BJ (cell line): ENCODE results near the gene MYADML2. TPM values are rescaled to one million over a fixed set of nuclear protein-coding genes. Genes with fewer than 3 reads are reported as not detected.

ENCODE experiments used
- CTCF ChIA-PET: fragments of 350-600 bp; formaldehyde crosslinking; extraction: SDS; loops from one replicate; lab custom pipeline; 2021; ENCODE audit warnings: antibody characterized with exemption, inconsistent platforms; lab: Yijun Ruan, JAX
- POLR2A ChIA-PET: fragments of 300-600 bp; sonication (Branson Sonifier 250); formaldehyde crosslinking; extraction: SDS; loops from one replicate; lab custom pipeline; 2021; ENCODE audit warnings: antibody characterized with exemption; lab: Charles Lee
- DNase-seq: peaks from one replicate; pipeline ENCODE4 v3.0.0-alpha.2; 2011; ENCODE audit warnings: low read depth
- H3K27me3 ChIP-seq: 2 replicates; pipeline ENCODE4 v1.6.0; 2011; ENCODE audit warnings: low read length; ENCODE audit not compliant: control insufficient read depth, insufficient read depth
- H3K36me3 ChIP-seq: 2 replicates; pipeline ENCODE4 v1.5.1; 2011; ENCODE audit warnings: low read length; ENCODE audit not compliant: control insufficient read depth, insufficient read depth
- H3K4me3 ChIP-seq: 2 replicates; pipeline ENCODE4 v1.5.1; 2011; ENCODE audit warnings: low read depth, mild to moderate bottlenecking, control low read depth, low read length
- polyA minus RNA-seq: library from RNA; depleted of rRNA, polyadenylated mRNA; stranded (reverse); fragments of >200 nt; gene quantifications from 2 replicates; pipeline ENCODE4 v1.2.3, GENCODE V29; 2011; rRNA and poly(A)+ RNA removed
- polyA plus RNA-seq: library from polyadenylated mRNA; depleted of rRNA; stranded (reverse); fragments of >200 nt; gene quantifications from 2 replicates; pipeline ENCODE4 v1.2.3, GENCODE V29; 2011; rRNA removed
- TF ChIP-seq, protein P1 (sequence below): IDR thresholded peaks from 2 replicates; pipeline ENCODE4 v1.5.1; 2011; ENCODE audit warnings: low read depth, mild to moderate bottlenecking, control low read depth, inconsistent platforms, low read length, moderate library complexity; ENCODE audit not compliant: insufficient read depth

MYADML2 gene
- not detected in 2 replicates for polyA plus RNA-seq
- polyA minus RNA-seq = not detected in 2 replicates

- Histone ChIP-seq H3K36me3 (no peaks in the 10 kb centered on the region), H3K27me3 (peaks cover 4% of the 10 kb centered on the region; the same call in 1 of the 2 replicates), H3K4me3 (no peak within 1 kb of the TSS)
- DNase-seq = no peak
- TF ChIP-seq, protein P1, sequence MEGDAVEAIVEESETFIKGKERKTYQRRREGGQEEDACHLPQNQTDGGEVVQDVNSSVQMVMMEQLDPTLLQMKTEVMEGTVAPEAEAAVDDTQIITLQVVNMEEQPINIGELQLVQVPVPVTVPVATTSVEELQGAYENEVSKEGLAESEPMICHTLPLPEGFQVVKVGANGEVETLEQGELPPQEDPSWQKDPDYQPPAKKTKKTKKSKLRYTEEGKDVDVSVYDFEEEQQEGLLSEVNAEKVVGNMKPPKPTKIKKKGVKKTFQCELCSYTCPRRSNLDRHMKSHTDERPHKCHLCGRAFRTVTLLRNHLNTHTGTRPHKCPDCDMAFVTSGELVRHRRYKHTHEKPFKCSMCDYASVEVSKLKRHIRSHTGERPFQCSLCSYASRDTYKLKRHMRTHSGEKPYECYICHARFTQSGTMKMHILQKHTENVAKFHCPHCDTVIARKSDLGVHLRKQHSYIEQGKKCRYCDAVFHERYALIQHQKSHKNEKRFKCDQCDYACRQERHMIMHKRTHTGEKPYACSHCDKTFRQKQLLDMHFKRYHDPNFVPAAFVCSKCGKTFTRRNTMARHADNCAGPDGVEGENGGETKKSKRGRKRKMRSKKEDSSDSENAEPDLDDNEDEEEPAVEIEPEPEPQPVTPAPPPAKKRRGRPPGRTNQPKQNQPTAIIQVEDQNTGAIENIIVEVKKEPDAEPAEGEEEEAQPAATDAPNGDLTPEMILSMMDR = no peak
- ChIA-PET CTCF (interaction anchor here (0.8 to 4.9 kb wide), 3 partner anchors 13 to 76 kb away, joined by 3 to 24 read pairs (median 11); partner anchors contain the start of genes CENPX and LRRC45), POLR2A (no interaction called here)
Measured at GRCh38 chr17:81947189-81947588, at the start of gene MYADML2. TSS of gene MYADML2 (minus strand) at chr17:81947233. CDS start at chr17:81941741, 5,492 bp downstream.

DNA sequence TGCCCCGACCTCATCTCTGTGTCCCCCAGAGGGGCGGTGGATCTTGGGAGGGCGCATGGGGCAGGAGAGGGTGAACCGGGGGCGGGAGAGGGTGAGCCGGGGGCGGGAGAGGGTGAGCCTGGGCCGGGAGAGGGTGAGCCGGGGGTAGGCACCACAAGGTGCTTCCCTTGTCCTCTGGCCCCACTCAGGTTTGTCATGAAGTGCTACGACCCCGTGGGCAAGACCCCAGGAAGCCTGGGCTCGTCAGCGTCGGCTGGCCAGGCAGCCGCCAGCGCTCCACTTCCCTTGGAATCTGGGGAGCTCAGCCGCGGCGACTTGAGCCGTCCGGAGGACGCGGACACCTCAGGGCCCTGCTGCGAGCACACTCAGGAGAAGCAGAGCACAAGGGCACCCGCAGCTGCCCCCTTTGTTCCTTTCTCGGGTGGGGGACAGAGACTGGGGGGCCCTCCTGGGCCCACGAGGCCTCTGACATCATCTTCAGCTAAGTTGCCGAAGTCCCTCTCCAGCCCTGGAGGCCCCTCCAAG is 49.3 kb upstream of the MYADML2 start:
- Histone ChIP-seq H3K36me3 (peaks cover 3% of the 10 kb centered on the region), H3K4me3 (no peak overlapping the region), H3K27me3 (no peaks in the 10 kb centered on the region)
- POLR2A ChIA-PET = no interaction called here
- TF ChIP-seq, protein P1 = no peak
- CTCF ChIA-PET = interaction anchor here (1.1 kb wide), 1 partner anchor 8 kb away, joined by 4 read pairs; no protein-coding TSS in a partner anchor
- no peak for DNase-seq

- ChIA-PET POLR2A (no interaction called here), CTCF (interaction anchor here (0.6 to 1.5 kb wide), 3 partner anchors 9 to 36 kb away, joined by 3 to 6 read pairs (median 4); no protein-coding TSS in a partner anchor)
- peaks cover 3% of the 10 kb centered on the region for H3K36me3 ChIP-seq
- TF ChIP-seq, protein P1 = no peak
- H3K4me3 ChIP-seq = no peak overlapping the region
- H3K27me3 ChIP-seq = no peaks in the 10 kb centered on the region
- DNase-seq = no peak
Measured at GRCh38 chr17:81995463-81996231, 48.6 kb upstream of the MYADML2 start.

- Histone ChIP-seq H3K4me3 (no peak overlapping the region), H3K36me3 (peaks cover 3% of the 10 kb centered on the region), H3K27me3 (no peaks in the 10 kb centered on the region)
- CTCF ChIA-PET = interaction anchor here (1.1 to 1.5 kb wide), 2 partner anchors 9 to 35 kb away, joined by 4 to 6 read pairs; no protein-coding TSS in a partner anchor
- TF ChIP-seq, protein P1 = no peak
- POLR2A ChIA-PET = no interaction called here
- no peak for DNase-seq
Measured at GRCh38 chr17:81994593-81995462, 47.8 kb upstream of the MYADML2 start.
